Ovary (tissue), 9 donors: ENCODE results near the gene TNFRSF19. TPM values are rescaled to one million over a fixed set of nuclear protein-coding genes. Genes with fewer than 3 reads are reported as not detected.

Experiments used
- DNase-seq, 5 donors: peaks; one replicate each; pipeline ENCODE4 v3.0.0-alpha.2; 2019 to 2020
- H3K27ac ChIP-seq, 2 donors: fragments of 200-600 bp; one replicate each; pipeline versions ENCODE4 v1.5.1 to v1.8.0; 2019 to 2022
- H3K27me3 ChIP-seq: fragments of 200-600 bp; one replicate; pipeline ENCODE4 v1.8.0; 2022
- H3K36me3 ChIP-seq: fragments of 200-600 bp; sonication (generic); one replicate; pipeline ENCODE4 v1.5.1; 2019
- H3K4me1 ChIP-seq: one replicate; pipeline ENCODE4 v1.8.1; 2013; ENCODE audit warnings: mild to moderate bottlenecking, moderate library complexity; ENCODE audit not compliant: insufficient read depth
- H3K4me3 ChIP-seq: fragments of 200-600 bp; sonication (generic); one replicate; pipeline ENCODE4 v1.5.1; 2017
- H3K9me3 ChIP-seq, 2 donors: fragments of 200-600 bp in 1 of 2; sonication (generic) in 1 of 2; one replicate each; pipeline versions ENCODE4 v1.5.1 to v1.8.1; 2013 to 2019; ENCODE audit warnings: mild to moderate bottlenecking in 1 of 2, moderate library complexity in 1 of 2
- EP300 ChIP-seq: sonication (generic); formaldehyde crosslinking; IDR thresholded peaks from one replicate; pipeline ENCODE4 v1.6.1; 2017; ENCODE audit warnings: antibody characterized with exemption
- POLR2A ChIP-seq: fragments of 450-650 bp; IDR thresholded peaks from one replicate; pipeline ENCODE4 v1.6.1; 2017; ENCODE audit warnings: antibody characterized with exemption, mild to moderate bottlenecking, moderate library complexity
- WGBS, 3 donors: extraction: QIAGEN DNeasy Blood & Tissue Kit in 1 of 3; methylation state at CpG; one replicate each; pipeline versions ENCODE4 v1.1.5 to v1.1.7; 2013 to 2017; 5-methylcytosine and 5-hydroxymethylcytosine counted together
- intact Hi-C, 4 donors: fragments of 100-400 bp; cut with DNase I; formaldehyde crosslinking; loops; one replicate each; pipeline versions ENCODE4 v1.11.0 to v1.15.1; 2022 to 2023
- polyA plus RNA-seq, 2 donors: library from polyadenylated mRNA; stranded (reverse); fragments of 200-250 nt in 1 of 2; fragments of 350-450 nt in 1 of 2; fragmentation: Illumina TruSeq in 1 of 2; extraction: RNeasy Lipid Tissue Mini Kit (QIAGEN cat#74804) in 1 of 2; gene quantifications; one replicate each; pipeline ENCODE4 v1.2.3, GENCODE V29; 2013 to 2014
- total RNA-seq, 7 donors: library from RNA; depleted of rRNA in 2 of 7; stranded (reverse); fragments of >200 nt in 2 of 7; fragmentation: NEBNext Ultra II Directional in 3 of 7; extraction: Animal tissue kit (Norgen Biotek cat#: 25700) in 3 of 7; gene quantifications; one replicate each; pipeline versions ENCODE4 v1.1.0 to v1.2.4, GENCODE V29; 2016 to 2023
- TF ChIP-seq, protein P1 (sequence below), 3 donors: fragments of 450-650 bp in 2 of 3; fragments of 200-600 bp in 1 of 3; IDR thresholded peaks; one replicate each; pipeline versions ENCODE4 v1.5.1 to v1.8.0; 2016 to 2022; ENCODE audit warnings: antibody characterized with exemption in 3 of 3, mild to moderate bottlenecking in 1 of 3
- donor health status: DM: no; HTN: no; CAD: no; lungs with moderate emphysema.
- donor health status: DM: no; HTN: no; CAD: no.
- donor health status: Bipolar disorder and iron deficiency.
- donor health status: DM: yes; HTN: yes; CAD: no.
- donor health status: DM: no; HTN: no; CAD: no.
- donor health status: DM: yes; HTN: yes; CAD: no.

Gene TNFRSF19
- total and polyA plus RNA-seq, 9 donors, result 2.6 to 15.3 (median 4.8) TPM

DNA sequence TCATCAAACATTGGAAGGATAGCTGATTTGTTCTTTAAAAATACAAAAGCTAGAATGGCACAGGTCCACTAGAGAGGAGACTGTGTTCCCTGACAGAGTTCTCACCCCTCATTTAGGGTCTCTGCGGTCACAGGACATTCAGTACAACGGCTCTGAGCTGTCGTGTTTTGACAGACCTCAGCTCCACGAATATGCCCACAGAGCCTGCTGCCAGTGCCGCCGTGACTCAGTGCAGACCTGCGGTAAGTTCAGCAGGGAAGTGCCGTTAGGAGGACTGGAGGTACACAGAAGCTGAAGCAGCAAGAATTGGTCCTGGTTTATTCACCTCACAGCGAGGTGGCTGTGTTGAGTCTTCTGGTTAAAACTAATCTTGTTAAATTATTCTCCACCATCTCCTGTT is 90.0 kb downstream of the TNFRSF19 start:
- no peak overlapping the region for H3K4me3 ChIP-seq
- intact Hi-C loops, result loop anchor here in 1 of 4 donors (1.0 kb wide), 1 partner anchor 32 kb away; no protein-coding TSS in a partner anchor
- no peak for DNase-seq
- TF ChIP-seq POLR2A, result no peak
- TF ChIP-seq EP300, result no peak
- TF ChIP-seq, protein P1, sequence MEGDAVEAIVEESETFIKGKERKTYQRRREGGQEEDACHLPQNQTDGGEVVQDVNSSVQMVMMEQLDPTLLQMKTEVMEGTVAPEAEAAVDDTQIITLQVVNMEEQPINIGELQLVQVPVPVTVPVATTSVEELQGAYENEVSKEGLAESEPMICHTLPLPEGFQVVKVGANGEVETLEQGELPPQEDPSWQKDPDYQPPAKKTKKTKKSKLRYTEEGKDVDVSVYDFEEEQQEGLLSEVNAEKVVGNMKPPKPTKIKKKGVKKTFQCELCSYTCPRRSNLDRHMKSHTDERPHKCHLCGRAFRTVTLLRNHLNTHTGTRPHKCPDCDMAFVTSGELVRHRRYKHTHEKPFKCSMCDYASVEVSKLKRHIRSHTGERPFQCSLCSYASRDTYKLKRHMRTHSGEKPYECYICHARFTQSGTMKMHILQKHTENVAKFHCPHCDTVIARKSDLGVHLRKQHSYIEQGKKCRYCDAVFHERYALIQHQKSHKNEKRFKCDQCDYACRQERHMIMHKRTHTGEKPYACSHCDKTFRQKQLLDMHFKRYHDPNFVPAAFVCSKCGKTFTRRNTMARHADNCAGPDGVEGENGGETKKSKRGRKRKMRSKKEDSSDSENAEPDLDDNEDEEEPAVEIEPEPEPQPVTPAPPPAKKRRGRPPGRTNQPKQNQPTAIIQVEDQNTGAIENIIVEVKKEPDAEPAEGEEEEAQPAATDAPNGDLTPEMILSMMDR (IDR thresholded peaks at IDR 0.05), result no peak
- peaks cover 8% of the 10 kb centered on the region for H3K4me1 ChIP-seq
- H3K9me3 ChIP-seq, result no peaks in the 10 kb centered on the region
- no peaks in the 10 kb centered on the region for H3K36me3 ChIP-seq
- H3K27me3 ChIP-seq, result no peaks in the 10 kb centered on the region
- 90 to 95% (median 93%) methylated on average over 9 of the region's 9 CpGs for WGBS, 3 donors
- no peak overlapping the region for H3K27ac ChIP-seq

DNA sequence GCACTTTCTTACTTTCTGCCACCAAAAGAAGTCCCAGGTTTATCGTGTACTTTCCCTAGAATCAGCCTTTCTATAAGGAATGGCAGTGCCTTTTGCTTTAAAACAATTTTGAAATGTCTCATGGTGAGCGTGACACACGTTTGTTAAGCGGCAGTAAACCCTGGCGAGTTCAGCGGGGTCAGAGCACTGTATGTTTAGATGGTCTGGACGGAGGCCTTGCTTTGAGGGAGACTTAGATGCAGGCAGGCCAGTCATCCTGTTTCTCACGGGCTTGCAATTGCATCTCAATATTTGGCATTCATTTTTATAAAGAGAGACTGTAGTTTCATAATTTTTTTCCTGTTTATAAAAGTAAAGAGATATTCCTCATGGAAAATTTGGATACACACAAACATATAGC is 96.4 kb downstream of the TNFRSF19 start:
- H3K27me3 ChIP-seq, result no peaks in the 10 kb centered on the region
- no peaks in the 10 kb centered on the region for H3K4me1 ChIP-seq
- intact Hi-C loops, result no loop called here
- H3K36me3 ChIP-seq, result no peaks in the 10 kb centered on the region
- no peak for DNase-seq
- no peak for TF ChIP-seq POLR2A
- no peak for TF ChIP-seq EP300
- TF ChIP-seq, protein P1 (IDR thresholded peaks at IDR 0.05), result no peak
- H3K27ac ChIP-seq, result no peak overlapping the region
- H3K9me3 ChIP-seq, result no peaks in the 10 kb centered on the region
- H3K4me3 ChIP-seq, result no peak overlapping the region
- 92 to 94% (median 93%) methylated on average over 8 of the region's 8 CpGs for WGBS, 3 donors

DNA sequence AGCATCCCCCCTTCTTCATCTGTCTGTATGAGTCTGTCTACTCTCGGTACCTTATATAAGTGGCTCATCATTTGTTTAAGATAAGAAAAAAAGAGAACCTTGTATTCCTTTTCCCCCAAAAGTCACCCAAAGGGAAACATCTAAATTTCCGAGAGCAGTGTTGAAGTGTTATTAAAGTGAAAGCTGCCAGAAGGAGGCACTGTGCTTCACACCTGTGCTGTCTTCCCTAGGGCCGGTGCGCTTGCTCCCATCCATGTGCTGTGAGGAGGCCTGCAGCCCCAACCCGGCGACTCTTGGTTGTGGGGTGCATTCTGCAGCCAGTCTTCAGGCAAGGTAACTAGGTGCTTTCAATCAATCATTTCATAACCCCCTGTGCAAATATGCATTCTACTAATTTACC is 97.5 kb downstream of the TNFRSF19 start:
- intact Hi-C loops, result no loop called here
- Histone ChIP-seq H3K36me3 (no peaks in the 10 kb centered on the region), H3K4me1 (no peaks in the 10 kb centered on the region), H3K4me3 (no peak overlapping the region), H3K27ac (no peak overlapping the region), H3K9me3 (no peaks in the 10 kb centered on the region), H3K27me3 (no peaks in the 10 kb centered on the region)
- WGBS, 3 donors, result 96 to 97% (median 97%) methylated on average over 6 of the region's 6 CpGs
- no peak for DNase-seq
- TF ChIP-seq, protein P1 (IDR thresholded peaks at IDR 0.05), result no peak
- TF ChIP-seq POLR2A (no peak), EP300 (no peak)

DNA sequence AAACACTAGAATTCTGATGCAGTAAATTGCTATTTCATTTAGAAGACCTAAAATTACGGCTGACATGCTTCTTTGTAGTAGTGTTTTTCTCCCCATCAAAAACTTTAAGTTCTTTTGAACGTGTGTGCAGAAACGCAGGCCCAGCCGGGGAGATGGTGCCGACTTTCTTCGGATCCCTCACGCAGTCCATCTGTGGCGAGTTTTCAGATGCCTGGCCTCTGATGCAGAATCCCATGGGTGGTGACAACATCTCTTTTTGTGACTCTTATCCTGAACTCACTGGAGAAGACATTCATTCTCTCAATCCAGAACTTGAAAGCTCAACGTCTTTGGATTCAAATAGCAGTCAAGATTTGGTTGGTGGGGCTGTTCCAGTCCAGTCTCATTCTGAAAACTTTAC is 98.3 kb downstream of the TNFRSF19 start:
- DNase-seq, result no peak
- intact Hi-C loops, result no loop called here
- Histone ChIP-seq H3K27me3 (no peaks in the 10 kb centered on the region), H3K9me3 (no peaks in the 10 kb centered on the region), H3K27ac (no peak overlapping the region), H3K4me1 (peaks cover 1% of the 10 kb centered on the region), H3K4me3 (no peak overlapping the region), H3K36me3 (no peaks in the 10 kb centered on the region)
- TF ChIP-seq POLR2A (no peak), EP300 (no peak)
- TF ChIP-seq, protein P1 (IDR thresholded peaks at IDR 0.05), result no peak
- 91 to 96% (median 95%) methylated on average over 9 of the region's 9 CpGs for WGBS, 3 donors

DNA sequence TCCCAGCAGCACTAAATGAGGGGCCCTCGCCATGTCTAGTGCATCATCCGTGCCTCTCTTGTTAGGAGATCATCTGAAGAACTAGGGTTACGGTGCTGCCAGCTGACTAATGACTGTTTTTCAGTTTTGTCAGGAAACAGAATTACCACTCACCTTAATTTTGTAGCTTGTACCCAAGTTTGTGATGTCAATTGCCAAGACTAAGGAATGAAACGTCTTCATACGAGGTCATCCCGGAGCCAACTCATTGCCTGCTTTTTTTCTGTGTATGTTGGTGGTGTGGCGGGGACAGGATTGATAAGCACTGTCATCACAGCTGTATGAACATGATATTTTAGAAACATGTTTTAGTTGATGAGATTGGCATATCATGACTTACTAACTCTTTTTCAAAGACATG is 100.6 kb downstream of the TNFRSF19 start:
- DNase-seq, result no peak
- no peaks in the 10 kb centered on the region for H3K36me3 ChIP-seq
- 80 to 87% (median 83%) methylated on average over 7 of the region's 7 CpGs for WGBS, 3 donors
- no peak overlapping the region for H3K27ac ChIP-seq
- H3K27me3 ChIP-seq, result no peaks in the 10 kb centered on the region
- H3K9me3 ChIP-seq, result no peaks in the 10 kb centered on the region
- TF ChIP-seq EP300 (no peak), POLR2A (no peak)
- TF ChIP-seq, protein P1 (IDR thresholded peaks at IDR 0.05), result no peak
- intact Hi-C loops, result no loop called here
- no peak overlapping the region for H3K4me3 ChIP-seq
- H3K4me1 ChIP-seq, result peaks cover 1% of the 10 kb centered on the region
